H1 (cell line): ENCODE data around the gene CDIPT. TPM values are rescaled to one million over a fixed set of nuclear protein-coding genes. Genes with fewer than 3 reads are reported as not detected.

ENCODE experiments used
- CTCF ChIA-PET: fragments of 300-600 bp; sonication (Branson Sonifier 250); formaldehyde crosslinking; loops from one replicate; lab custom pipeline; 2021; ENCODE audit not compliant: partially characterized antibody; lab: Charles Lee
- POLR2A ChIA-PET: fragments of 300-600 bp; sonication (Branson Sonifier 250); formaldehyde crosslinking; loops from one replicate; lab custom pipeline; 2021; ENCODE audit warnings: inconsistent platforms; ENCODE audit not compliant: partially characterized antibody; lab: Charles Lee
- DNase-seq, 2 experiments: peaks; one replicate each; pipeline versions ENCODE4 v3.0.0 to v3.0.0-alpha.2; 2010 to 2022; ENCODE audit warnings: low spot score in 2 of 2, low read depth in 1 of 2, mixed read lengths in 1 of 2
- FAIRE-seq: peaks from 2 replicates; lab custom pipeline; 2011; peaks lifted over from hg19 to GRCh38; lab: Jason Lieb, UNC
- H2AFZ ChIP-seq: 2 replicates; pipeline ENCODE4 v1.8.1; 2012; ENCODE audit warnings: low read length, inconsistent platforms
- H2AK5ac ChIP-seq: 2 replicates; pipeline ENCODE4 v1.6.1; 2013; ENCODE audit warnings: low read depth, low read length
- H2BK120ac ChIP-seq: replicated peaks from 2 replicates; pipeline ENCODE3; 2013; ENCODE audit warnings: low read depth, low read length, inconsistent platforms
- H2BK12ac ChIP-seq: 2 replicates; pipeline ENCODE4 v1.6.1; 2013; ENCODE audit warnings: low read depth, low read length
- H2BK15ac ChIP-seq: 2 replicates; pipeline ENCODE4 v1.6.1; 2013; ENCODE audit warnings: low read length
- H2BK20ac ChIP-seq: 2 replicates; pipeline ENCODE4 v1.6.1; 2013; ENCODE audit warnings: low read length
- H2BK5ac ChIP-seq: 2 replicates; pipeline ENCODE4 v1.6.1; 2013; ENCODE audit warnings: low read depth, low read length
- H3K14ac ChIP-seq: 2 replicates; pipeline ENCODE4 v1.6.1; 2013; ENCODE audit warnings: inconsistent platforms; ENCODE audit not compliant: insufficient read length
- H3K18ac ChIP-seq: 2 replicates; pipeline ENCODE4 v1.6.1; 2013; ENCODE audit warnings: low read length; ENCODE audit errors: extremely low read depth
- H3K23ac ChIP-seq: 2 replicates; pipeline ENCODE4 v1.6.1; 2013; ENCODE audit warnings: inconsistent platforms; ENCODE audit not compliant: insufficient read length
- H3K23me2 ChIP-seq: 2 replicates; pipeline ENCODE4 v1.6.1; 2013; ENCODE audit warnings: low read depth, low read length
- H3K27ac ChIP-seq: 2 replicates; pipeline ENCODE4 v1.6.1; 2011; ENCODE audit warnings: low read depth, low read length, inconsistent platforms
- H3K27me3 ChIP-seq, 4 experiments: replicated peaks in 1 of 4; 1 replicate in 1 of 4; 2 replicates in 3 of 4; pipeline versions ENCODE4 v1.6.1 to v1.8.1; 2011 to 2013; ENCODE audit warnings: low read length in 3 of 4, mild to moderate bottlenecking in 3 of 4, inconsistent platforms in 2 of 4, mixed read lengths in 2 of 4, moderate library complexity in 1 of 4; ENCODE audit not compliant: control insufficient read depth in 3 of 4, insufficient read depth in 3 of 4; ENCODE audit errors: extremely low read depth in 1 of 4
- H3K36me3 ChIP-seq, 4 experiments: 2 replicates each; pipeline versions ENCODE4 v1.6.1 to v1.8.1; 2011 to 2013; ENCODE audit warnings: mild to moderate bottlenecking in 4 of 4, low read length in 3 of 4, moderate library complexity in 2 of 4, control low read depth in 1 of 4, inconsistent platforms in 1 of 4; ENCODE audit not compliant: insufficient read depth in 4 of 4, control insufficient read depth in 2 of 4
- H3K4ac ChIP-seq: replicated peaks from 2 replicates; pipeline ENCODE3; 2013; ENCODE audit warnings: low read length, low read depth, mixed read lengths, inconsistent platforms; ENCODE audit not compliant: insufficient read length
- H3K4me1 ChIP-seq, 4 experiments: replicated peaks in 1 of 4; 1 replicate in 1 of 4; 2 replicates in 3 of 4; pipeline versions ENCODE4 v1.6.1 to v1.8.1; 2011 to 2013; ENCODE audit warnings: low read length in 3 of 4, inconsistent platforms in 2 of 4, mixed read lengths in 1 of 4; ENCODE audit not compliant: insufficient read depth in 4 of 4, control insufficient read depth in 3 of 4
- H3K4me2 ChIP-seq, 2 experiments: 2 replicates each; pipeline versions ENCODE4 v1.6.1 to v1.8.1; 2011 to 2013; ENCODE audit warnings: low read depth in 2 of 2, low read length in 2 of 2, control low read depth in 1 of 2, inconsistent platforms in 1 of 2, mild to moderate bottlenecking in 1 of 2; ENCODE audit not compliant: insufficient read depth in 1 of 2
- H3K4me3 ChIP-seq, 4 experiments: fragments of 200-600, 300-600 bp in 1 of 4; sonication (generic), shearing (Covaris generic), sonication (Bioruptor Twin) in 1 of 4; 2 replicates each; pipeline versions ENCODE4 v1.5.1 to v1.8.1; 2011 to 2016; ENCODE audit warnings: low read length in 4 of 4, low read depth in 3 of 4, control low read depth in 2 of 4, inconsistent platforms in 2 of 4, mild to moderate bottlenecking in 2 of 4, mixed read lengths in 1 of 4, moderate library complexity in 1 of 4; ENCODE audit not compliant: insufficient read depth in 2 of 4; ENCODE audit errors: extremely low read depth in 1 of 4
- H3K56ac ChIP-seq: replicated peaks from 2 replicates; pipeline ENCODE3; 2013; ENCODE audit warnings: low read depth, mild to moderate bottlenecking, mixed read lengths, low read length, inconsistent platforms; ENCODE audit not compliant: insufficient read length
- H3K79me1 ChIP-seq: 2 replicates; pipeline ENCODE4 v1.6.1; 2013; ENCODE audit warnings: low read depth, low read length, control low read depth
- H3K79me2 ChIP-seq, 2 experiments: 2 replicates each; pipeline versions ENCODE4 v1.6.1 to v1.8.1; 2012 to 2013; ENCODE audit warnings: low read length in 2 of 2, mild to moderate bottlenecking in 2 of 2, inconsistent platforms in 1 of 2; ENCODE audit not compliant: insufficient read depth in 2 of 2, control insufficient read depth in 1 of 2
- H3K9ac ChIP-seq, 4 experiments: replicated peaks in 1 of 4; 1 replicate in 1 of 4; 2 replicates in 3 of 4; pipeline versions ENCODE4 v1.6.1 to v1.8.1; 2011 to 2013; ENCODE audit warnings: low read depth in 3 of 4, low read length in 3 of 4, control low read depth in 2 of 4, mild to moderate bottlenecking in 2 of 4, moderate library complexity in 2 of 4, inconsistent platforms in 1 of 4; ENCODE audit errors: extremely low read depth in 1 of 4
- H3K9me3 ChIP-seq, 2 experiments: 2 replicates each; pipeline versions ENCODE4 v1.6.1 to v1.8.1; 2012 to 2013; ENCODE audit warnings: mild to moderate bottlenecking in 2 of 2, moderate library complexity in 2 of 2, control low read depth in 1 of 2, inconsistent platforms in 1 of 2, low read depth in 1 of 2, low read length in 1 of 2, mixed read lengths in 1 of 2; ENCODE audit not compliant: insufficient read depth in 2 of 2
- H4K20me1 ChIP-seq, 2 experiments: replicated peaks in 1 of 2; 2 replicates each; pipeline versions ENCODE3 to v1.8.1; 2011 to 2013; ENCODE audit warnings: inconsistent platforms in 2 of 2, low read length in 2 of 2, mild to moderate bottlenecking in 1 of 2; ENCODE audit not compliant: insufficient read depth in 2 of 2, control insufficient read depth in 1 of 2
- H4K5ac ChIP-seq: 2 replicates; pipeline ENCODE4 v1.6.1; 2013; ENCODE audit warnings: low read length, low read depth, mixed read lengths, inconsistent platforms; ENCODE audit not compliant: insufficient read length
- H4K8ac ChIP-seq: 2 replicates; pipeline ENCODE4 v1.8.0; 2013; ENCODE audit warnings: mild to moderate bottlenecking, moderate library complexity, low read length, inconsistent platforms; ENCODE audit not compliant: insufficient read depth; ENCODE audit errors: extremely low read depth
- H4K91ac ChIP-seq: replicated peaks from 2 replicates; pipeline ENCODE3; 2013; ENCODE audit warnings: low read length, mixed read lengths, inconsistent platforms; ENCODE audit not compliant: insufficient read length
- CTCF ChIP-seq, 3 experiments: IDR thresholded peaks; 1 replicate in 2 of 3; 2 replicates in 1 of 3; pipeline versions ENCODE4 v1.5.1 to v1.6.1; 2011; ENCODE audit warnings: low read length in 3 of 3, mild to moderate bottlenecking in 3 of 3, inconsistent platforms in 2 of 3, low read depth in 1 of 3, moderate library complexity in 1 of 3; ENCODE audit not compliant: insufficient read depth in 1 of 3; ENCODE audit errors: control extremely low read depth in 1 of 3
- PHF8 ChIP-seq: fragments of 200-600 bp; sonication (generic); conservative IDR thresholded peaks from 2 replicates; pipeline ENCODE4 v1.7.1; 2012; ENCODE audit warnings: low read depth, mild to moderate bottlenecking, inconsistent platforms, low read length, moderate library complexity
- SRF ChIP-seq: IDR thresholded peaks from 2 replicates; pipeline ENCODE4 v1.6.1; 2011; ENCODE audit warnings: mild to moderate bottlenecking, low read depth, low read length, moderate library complexity
- WGBS, 2 experiments: shearing (Covaris generic) in 1 of 2; methylation state at CpG; one replicate each; pipeline versions ENCODE4 v1.1.6 to v1.1.7; 2013 to 2015; ENCODE audit warnings: low lambda C conversion rate in 2 of 2, mixed read lengths in 2 of 2, inconsistent platforms in 1 of 2, low coverage in 1 of 2, missing lambda C conversion rate in 1 of 2; ENCODE audit not compliant: insufficient replicate concordance in 2 of 2, insufficient coverage in 1 of 2, insufficient read length in 1 of 2; ENCODE audit errors: extremely low coverage in 1 of 2, missing lambda C conversion rate in 1 of 2; 5-methylcytosine and 5-hydroxymethylcytosine counted together
- polyA plus RNA-seq, 7 experiments: library from polyadenylated mRNA; depleted of rRNA in 3 of 7; stranded (reverse) in 5 of 7; unstranded in 2 of 7; fragments of >200 nt in 5 of 7; fragments of 200-250 nt in 2 of 7; gene quantifications; 1 replicate in 5 of 7; 2 replicates in 1 of 7; 4 replicates in 1 of 7; pipeline versions ENCODE4 v1.2.1 to v1.2.3, GENCODE V29; 2011 to 2013; ENCODE audit warnings: missing spikeins in 2 of 7, mixed read lengths in 2 of 7
- total RNA-seq: library from RNA; stranded (reverse); fragmentation: NEBNext Ultra II Directional; extraction: Animal tissue kit (Norgen Biotek cat#: 25700); gene quantifications from 2 replicates; pipeline ENCODE4 v1.2.1, GENCODE V29; 2021

CDIPT gene
- total and polyA plus RNA-seq, 2 of the 8 experiments (the other 6 are each of a cell fraction or from before 2014, with no cell fraction given) = 69.2 to 140 TPM

- FAIRE-seq (peak; percentile 48), DNase-seq (no peak)
- H3K4me2 ChIP-seq = no peak overlapping the region
- H3K9ac ChIP-seq = no peak overlapping the region
- H2BK20ac ChIP-seq = no peak overlapping the region
- no peak overlapping the region for H2AFZ ChIP-seq
- no peak overlapping the region for H3K56ac ChIP-seq
- no peak for TF ChIP-seq CTCF (IDR thresholded peaks at IDR 0.05; ENCODE audit: control extremely low read depth in 1 of 3, insufficient read depth in 1 of 3, low read depth in 1 of 3, low read length in 3 of 3)
- TF ChIP-seq PHF8 = no peak
- TF ChIP-seq SRF = no peak
- H2BK12ac ChIP-seq = no peak overlapping the region
- no peaks in the 10 kb centered on the region for H3K36me3 ChIP-seq
- H3K27me3 ChIP-seq = no peaks in the 10 kb centered on the region
- H4K8ac ChIP-seq = no peak overlapping the region
- H3K14ac ChIP-seq = no peak overlapping the region
- no peaks in the 10 kb centered on the region for H3K23me2 ChIP-seq
- H3K79me1 ChIP-seq = no peaks in the 10 kb centered on the region
- no peak overlapping the region for H2BK5ac ChIP-seq
- H3K4me3 ChIP-seq = no peak overlapping the region
- no peaks in the 10 kb centered on the region for H3K79me2 ChIP-seq
- H2BK15ac ChIP-seq = no peak overlapping the region
- no peak overlapping the region for H2BK120ac ChIP-seq
- H3K4ac ChIP-seq = no peak overlapping the region
- CTCF ChIA-PET = interaction anchor here (0.8 to 15.0 kb wide), 5 partner anchors 11 to 155 kb away, joined by 3 to 212 read pairs (median 4); partner anchors contain the start of genes MVP and PAGR1
- no peak overlapping the region for H4K5ac ChIP-seq
- no peaks in the 10 kb centered on the region for H4K20me1 ChIP-seq
- 92% methylated on average over 3 of the region's 3 CpGs; no CpG with 5 or more reads in 1 of the 2 experiments for WGBS, 2 experiments
- no peak overlapping the region for H4K91ac ChIP-seq
- H3K23ac ChIP-seq = no peak overlapping the region
- H3K27ac ChIP-seq = no peak overlapping the region
- POLR2A ChIA-PET = interaction anchor here (1.1 to 3.3 kb wide), 3 partner anchors 11 to 31 kb away, joined by 3 to 11 read pairs (median 4); partner anchors contain the start of genes CDIPT and MVP
- no peak overlapping the region; the same call in 1 of the 2 replicates for H3K18ac ChIP-seq
- H3K4me1 ChIP-seq = no peaks in the 10 kb centered on the region; a peak in 1 of 7 replicates
- no peak overlapping the region for H2AK5ac ChIP-seq
- no peaks in the 10 kb centered on the region for H3K9me3 ChIP-seq
These were observed 12.0 kb downstream of the CDIPT start for GRCh38 chr16:29850998-29851397.
